T-helper 2 cell treated with Interferon-gamma antibody and Interleukin-4, amounts not matched to agents 100 ng/mL and 5 ng/mL, for 36 hours (primary cell): ENCODE measurements around the gene CEP57. TPM values are rescaled to one million over a fixed set of nuclear protein-coding genes. Genes with fewer than 3 reads are reported as not detected.

Source experiments
- intact Hi-C: fragments of 100-400 bp; cut with micrococcal nuclease; formaldehyde crosslinking; loops from one replicate; pipeline ENCODE4 v1.15.1; 2023
- total RNA-seq: library from RNA; stranded (reverse); gene quantifications from 2 replicates; pipeline ENCODE4 v1.2.3, GENCODE V29; 2022

Gene CEP57
- 83.1 and 83.2 TPM in 2 replicates for total RNA-seq

GRCh38 chr11:95790123-95790932 lies at the start of gene CEP57:
Gene CEP57, plus strand, starts transcription at chr11:95790498. Its CDS starts 201 bp downstream, at chr11:95790699.
- intact Hi-C loops: loop anchor here (1.0 to 2.0 kb wide), 7 partner anchors 90 to 1296 kb away; partner anchors contain the start of genes CCDC82, CWC15, KDM4D and MAML2

- intact Hi-C loops: no loop called here
Measured at GRCh38 chr11:95750101-95750500, 40.2 kb upstream of the CEP57 start.

- intact Hi-C loops: no loop called here
Measured at GRCh38 chr11:95751515-95751914, 38.8 kb upstream of the CEP57 start.

GRCh38 chr11:95760941-95761340 lies 29.4 kb upstream of the CEP57 start:
- intact Hi-C loops: loop anchor here (5.0 kb wide), 1 partner anchor 1139 kb away; no protein-coding TSS in a partner anchor

- intact Hi-C loops: loop anchor here (5.0 kb wide), 1 partner anchor 1140 kb away; no protein-coding TSS in a partner anchor
Measured at GRCh38 chr11:95762534-95762933, 27.8 kb upstream of the CEP57 start.

- intact Hi-C loops: loop anchor here (1.0 to 5.0 kb wide), 4 partner anchors 59 to 1142 kb away; no protein-coding TSS in a partner anchor
Measured at GRCh38 chr11:95764267-95764898, 25.9 kb upstream of the CEP57 start.

- intact Hi-C loops: loop anchor here (5.0 kb wide), 1 partner anchor 534 kb away; the partner anchor contains the start of gene SESN3
Measured at GRCh38 chr11:95766701-95767100, 23.6 kb upstream of the CEP57 start.

- intact Hi-C loops: loop anchor here (5.0 kb wide), 1 partner anchor 535 kb away; the partner anchor contains the start of gene SESN3
Measured at GRCh38 chr11:95767498-95767897, 22.8 kb upstream of the CEP57 start.

- intact Hi-C loops: loop anchor here (5.0 kb wide), 1 partner anchor 536 kb away; the partner anchor contains the start of gene SESN3
Measured at GRCh38 chr11:95768521-95768920, 21.8 kb upstream of the CEP57 start.

GRCh38 chr11:95776859-95777258 lies 13.4 kb upstream of the CEP57 start:
- intact Hi-C loops: no loop called here

- intact Hi-C loops: no loop called here
Measured at GRCh38 chr11:95778699-95779098, 11.6 kb upstream of the CEP57 start.

GRCh38 chr11:95780544-95780943 lies 9.8 kb upstream of the CEP57 start:
- intact Hi-C loops: no loop called here

- intact Hi-C loops: loop anchor here (1.0 to 5.0 kb wide), 8 partner anchors 227 to 1247 kb away; partner anchors contain the start of genes ENDOD1 and FUT4
Measured at GRCh38 chr11:95788921-95789505, 1.3 kb upstream of the CEP57 start.

GRCh38 chr11:95789506-95790122 lies 684 bp upstream of the CEP57 start, which contains the start of gene FAM76B:
Gene FAM76B, minus strand, starts transcription at chr11:95789782. Its CDS starts 304 bp downstream, at chr11:95789478.
- intact Hi-C loops: loop anchor here (1.0 to 5.0 kb wide), 15 partner anchors 89 to 1295 kb away; partner anchors contain the start of genes CCDC82, CWC15, ENDOD1 and FUT4

GRCh38 chr11:95790933-95791708 lies 823 bp downstream of the CEP57 start:
- intact Hi-C loops: loop anchor here (1.0 to 2.0 kb wide), 7 partner anchors 91 to 1296 kb away; partner anchors contain the start of genes CCDC82, CWC15, KDM4D and MAML2

- intact Hi-C loops: loop anchor here (2.0 kb wide), 2 partner anchors 635 to 1297 kb away; no protein-coding TSS in a partner anchor
Measured at GRCh38 chr11:95791709-95792033, 1.4 kb downstream of the CEP57 start.

GRCh38 chr11:95792200-95792599 lies 1.9 kb downstream of the CEP57 start:
- intact Hi-C loops: no loop called here

- intact Hi-C loops: no loop called here
Measured at GRCh38 chr11:95792700-95793099, 2.4 kb downstream of the CEP57 start.

- intact Hi-C loops: no loop called here
Measured at GRCh38 chr11:95793116-95793515, 2.8 kb downstream of the CEP57 start.

- intact Hi-C loops: no loop called here
Measured at GRCh38 chr11:95794086-95794485, 3.8 kb downstream of the CEP57 start.
